KOPT-K1 (cell line): ENCODE measurements around the gene SDSL.

Source experiments
- H3K27ac ChIP-seq: fragments of 200-600 bp; sonication (generic); 2 replicates; pipeline ENCODE4 v1.5.1; 2016; ENCODE audit warnings: antibody characterized with exemption, mild to moderate bottlenecking, low read depth, low read length; ENCODE audit not compliant: poor library complexity, severe bottlenecking
- H3K36me3 ChIP-seq: fragments of 200-600 bp; sonication (generic); 2 replicates; pipeline ENCODE4 v1.5.1; 2017; ENCODE audit warnings: antibody characterized with exemption, mild to moderate bottlenecking, low read length, moderate library complexity; ENCODE audit not compliant: insufficient read depth
- H3K9me3 ChIP-seq: fragments of 200-600 bp; sonication (generic); 2 replicates; pipeline ENCODE4 v1.5.1; 2017; ENCODE audit warnings: antibody characterized with exemption, low read length, mild to moderate bottlenecking; ENCODE audit not compliant: insufficient read depth, poor library complexity, severe bottlenecking

Gene SDSL

DNA sequence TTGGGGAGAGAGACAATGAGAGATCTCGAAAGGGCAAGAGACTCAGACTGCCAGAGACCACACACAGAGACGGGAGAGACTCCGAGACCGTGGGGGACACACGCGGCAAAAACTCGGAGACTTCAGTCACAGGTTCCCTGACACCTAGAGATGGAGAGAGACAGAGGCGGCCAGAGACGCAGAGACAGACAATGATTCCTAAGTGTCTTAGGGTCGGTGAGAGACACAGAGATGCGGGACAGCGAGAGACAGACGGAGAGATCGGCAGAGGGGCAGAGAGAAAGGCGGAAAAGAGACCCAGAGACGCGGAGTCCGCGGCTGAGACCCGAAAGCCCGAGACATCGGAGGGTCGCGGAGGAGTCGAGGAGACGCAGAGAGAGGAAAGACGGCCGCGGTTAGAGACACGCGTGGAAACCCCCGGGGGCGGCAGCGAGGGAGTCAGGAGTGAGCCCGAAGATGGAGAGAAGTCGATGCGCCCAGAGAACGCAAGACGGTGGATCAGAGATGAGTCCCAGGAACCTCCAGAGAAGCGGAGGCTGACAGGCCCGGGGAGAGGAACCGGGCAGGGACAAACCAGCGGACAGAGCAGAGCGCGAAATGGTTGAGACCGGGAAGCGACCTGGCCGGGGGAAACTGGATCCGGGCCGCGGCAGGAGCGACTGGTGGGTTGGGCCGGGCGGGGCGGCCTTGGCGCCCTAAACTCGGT lies 41.7 kb downstream of the SDSL start:
- H3K27ac ChIP-seq: no peak overlapping the region
- no peaks in the 10 kb centered on the region for H3K36me3 ChIP-seq
- peaks cover 19% of the 10 kb centered on the region for H3K9me3 ChIP-seq

DNA sequence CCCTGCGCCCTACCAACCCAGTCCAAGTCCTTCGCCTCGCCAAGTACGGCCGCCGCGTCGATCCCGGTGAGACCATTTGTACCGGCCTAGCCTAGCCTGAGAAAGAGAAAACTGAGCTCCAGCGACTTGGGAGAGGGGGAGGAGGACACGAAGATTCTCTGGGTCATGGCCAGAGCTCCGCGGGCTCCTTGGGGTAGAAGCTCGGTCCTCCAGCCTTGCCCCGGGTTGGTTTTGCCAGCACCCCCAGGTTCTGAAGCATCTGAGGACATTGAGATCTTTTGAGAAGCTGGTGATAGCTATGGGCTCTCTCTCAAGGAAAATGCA lies 42.2 kb downstream of the SDSL start:
- no peak overlapping the region for H3K27ac ChIP-seq
- no peaks in the 10 kb centered on the region for H3K36me3 ChIP-seq
- H3K9me3 ChIP-seq: peaks cover 19% of the 10 kb centered on the region

DNA sequence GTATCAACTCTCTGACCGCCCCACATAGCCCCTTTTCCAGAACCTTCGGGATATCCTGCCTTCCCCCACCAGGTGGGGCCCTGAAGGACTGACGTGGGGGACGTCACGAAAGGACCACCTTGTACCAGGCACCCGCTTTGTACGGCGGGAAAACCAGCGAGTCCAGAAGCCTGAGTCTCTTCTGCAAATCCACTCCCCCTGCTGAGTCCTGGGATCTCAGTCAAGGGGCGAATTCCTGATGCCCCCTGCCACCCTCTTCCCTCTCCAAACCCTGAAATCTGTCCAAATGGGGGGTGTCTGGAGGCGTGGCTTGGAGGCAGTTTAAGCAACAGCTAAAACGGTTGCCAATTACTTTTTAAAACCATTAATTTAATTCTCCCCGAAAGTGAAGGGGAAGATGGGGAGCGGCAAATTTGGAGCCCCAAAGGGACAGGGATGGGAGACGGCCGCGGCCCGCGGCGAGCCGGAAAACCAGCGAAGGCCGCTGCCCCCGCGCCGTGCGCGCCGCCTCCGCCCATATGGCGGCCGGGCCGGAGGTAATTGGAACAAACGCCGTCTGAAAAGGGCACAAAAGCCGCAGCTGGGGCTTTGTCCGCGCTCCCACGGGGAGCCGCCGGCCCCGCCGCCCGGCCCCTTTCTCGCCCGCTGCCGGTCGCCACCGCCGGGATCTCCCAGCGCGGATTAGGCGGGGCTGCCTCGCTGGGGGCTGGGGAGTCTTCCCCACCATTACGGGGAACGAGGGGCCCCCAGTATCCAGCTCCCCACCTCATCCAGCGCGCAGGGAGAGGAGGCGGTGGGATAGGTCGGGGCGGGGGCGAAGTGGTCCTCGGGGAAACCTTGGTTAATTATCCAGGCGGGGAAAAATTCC lies 42.9 kb downstream of the SDSL start:
- peaks cover 19% of the 10 kb centered on the region for H3K9me3 ChIP-seq
- no peak overlapping the region for H3K27ac ChIP-seq
- H3K36me3 ChIP-seq: no peaks in the 10 kb centered on the region

DNA sequence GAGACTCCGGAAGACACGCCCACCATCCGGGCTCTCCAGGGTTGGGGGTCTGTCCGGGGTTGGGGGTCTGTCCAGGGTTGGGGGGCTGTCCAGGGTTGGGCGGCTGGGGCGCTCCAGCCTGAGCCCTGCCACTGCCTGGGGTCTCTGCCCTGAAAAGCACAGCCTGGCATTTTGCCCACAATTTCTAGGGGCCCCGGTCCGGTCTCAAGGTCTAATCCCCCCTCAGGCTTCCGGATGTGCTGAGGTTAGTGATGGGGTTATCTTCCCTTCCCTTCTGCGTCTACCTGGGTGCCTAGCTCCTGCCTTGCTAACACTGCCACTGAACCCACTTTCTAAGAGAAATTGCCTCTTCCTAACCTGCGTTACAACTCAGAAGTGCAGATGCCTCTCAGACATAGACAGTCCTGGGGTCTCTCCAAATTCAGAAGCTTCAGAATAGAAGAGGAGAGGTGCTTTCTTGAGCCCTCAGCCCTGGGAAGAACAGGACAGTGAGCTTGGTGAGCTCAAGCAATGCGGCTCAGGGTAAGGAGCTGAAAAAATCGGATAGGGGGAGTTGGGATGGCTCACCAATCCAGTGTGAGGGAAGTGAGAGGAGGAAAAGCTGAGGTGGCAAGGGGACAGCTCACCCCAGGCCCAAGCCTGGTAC lies 43.8 kb downstream of the SDSL start:
- peaks cover 19% of the 10 kb centered on the region for H3K9me3 ChIP-seq
- H3K36me3 ChIP-seq: no peaks in the 10 kb centered on the region

DNA sequence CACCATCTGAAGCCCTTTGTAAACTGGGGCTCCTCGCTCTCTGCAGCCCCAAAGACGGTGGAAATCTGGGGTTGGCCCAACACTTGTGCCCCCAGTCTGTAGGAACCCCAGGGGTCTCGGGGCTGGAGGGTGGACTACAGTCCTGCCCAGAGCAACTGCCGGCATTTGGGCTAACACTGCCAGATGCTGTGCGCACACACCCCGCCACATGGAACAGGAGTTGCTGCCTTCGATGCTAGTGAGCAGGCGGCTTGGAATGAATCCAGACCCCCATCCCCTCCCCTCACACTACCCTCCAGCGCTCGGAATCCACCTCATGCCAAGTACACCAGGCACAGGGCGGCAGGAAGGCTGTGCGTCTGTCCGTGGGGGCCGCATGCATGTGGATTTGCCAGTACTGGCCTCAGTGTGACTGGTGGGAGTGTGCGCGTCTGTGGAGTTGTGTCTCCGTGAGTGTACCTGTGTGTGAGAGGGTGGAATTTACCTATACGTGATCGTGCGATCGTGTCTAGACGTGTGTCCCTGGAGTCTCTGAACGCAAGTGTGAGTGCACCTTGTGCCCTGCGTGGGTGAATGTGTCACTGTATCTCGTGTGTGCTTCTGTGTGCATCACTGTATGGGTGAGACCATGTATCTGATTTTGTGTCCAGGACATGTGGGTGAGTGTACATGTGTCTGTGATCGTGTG lies 44.4 kb downstream of the SDSL start:
- Histone ChIP-seq H3K36me3 (no peaks in the 10 kb centered on the region), H3K9me3 (peaks cover 19% of the 10 kb centered on the region), H3K27ac (no peak overlapping the region)

More for the DNA sequence above, 43.8 kb downstream of the SDSL start:
- H3K27ac ChIP-seq: no peak overlapping the region

DNA sequence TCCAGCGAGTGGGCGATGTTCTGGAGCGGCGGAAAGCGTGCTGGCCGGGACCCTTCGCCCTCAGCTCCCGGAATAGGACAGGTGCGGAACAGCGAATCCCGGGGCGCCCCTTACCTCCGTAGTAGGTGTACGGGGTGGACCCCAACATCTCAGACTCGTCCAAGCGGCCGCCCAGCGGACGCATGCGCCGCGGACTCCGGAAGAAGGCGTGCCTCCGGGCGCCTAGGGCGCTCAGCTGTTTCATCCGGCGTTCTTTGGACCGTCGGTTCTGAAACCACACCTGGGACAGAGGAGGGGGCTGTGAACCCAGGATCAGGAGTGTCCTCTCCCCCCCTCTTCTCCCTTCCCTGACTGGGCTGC lies 44.9 kb downstream of the SDSL start:
- Histone ChIP-seq H3K27ac (no peak overlapping the region), H3K36me3 (no peaks in the 10 kb centered on the region), H3K9me3 (peaks cover 19% of the 10 kb centered on the region)

DNA sequence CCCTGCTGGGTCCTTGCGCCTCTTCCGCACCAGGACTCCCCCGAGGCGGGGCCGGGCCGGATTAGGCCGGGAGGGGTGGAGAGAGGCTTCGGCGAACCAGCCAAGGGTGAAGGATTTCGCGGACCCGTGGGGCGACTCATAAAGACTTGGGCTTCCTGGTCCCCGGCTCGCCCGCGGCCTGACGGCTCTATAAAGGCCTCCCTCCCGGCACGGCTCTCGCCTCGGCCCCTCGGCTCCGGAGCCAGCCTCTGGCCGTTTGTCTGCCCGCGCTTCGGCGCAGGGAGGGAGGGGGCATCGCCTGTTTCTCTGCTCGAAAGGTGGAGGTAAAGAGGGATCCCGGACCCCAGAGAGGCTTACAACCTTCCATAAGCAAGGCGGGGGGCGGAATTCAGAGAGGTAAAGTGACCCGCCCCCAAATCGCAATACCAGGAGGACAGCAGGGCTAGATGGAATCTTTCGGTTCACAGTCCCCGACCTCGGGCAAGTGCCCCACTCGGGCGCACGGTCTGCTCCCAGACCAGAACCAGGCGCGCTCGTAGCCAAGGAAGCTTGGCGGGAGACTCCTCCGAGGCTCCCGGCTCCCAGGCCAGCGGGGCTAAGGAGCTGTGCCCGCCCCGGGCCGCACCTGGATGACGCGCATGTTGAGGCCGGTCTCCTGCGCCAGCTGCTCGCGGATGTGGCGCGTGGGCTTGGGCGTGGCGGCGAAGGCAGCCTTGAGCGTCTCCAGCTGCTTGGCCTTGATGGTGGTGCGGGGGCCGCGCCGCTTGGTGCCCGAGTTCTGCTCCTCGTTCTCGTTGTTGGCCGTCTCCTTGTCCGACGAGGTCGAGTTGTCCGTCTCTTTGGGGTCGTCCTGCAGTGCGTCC lies 45.6 kb downstream of the SDSL start:
- H3K36me3 ChIP-seq: no peaks in the 10 kb centered on the region
- H3K27ac ChIP-seq: no peak overlapping the region
- peaks cover 19% of the 10 kb centered on the region for H3K9me3 ChIP-seq

DNA sequence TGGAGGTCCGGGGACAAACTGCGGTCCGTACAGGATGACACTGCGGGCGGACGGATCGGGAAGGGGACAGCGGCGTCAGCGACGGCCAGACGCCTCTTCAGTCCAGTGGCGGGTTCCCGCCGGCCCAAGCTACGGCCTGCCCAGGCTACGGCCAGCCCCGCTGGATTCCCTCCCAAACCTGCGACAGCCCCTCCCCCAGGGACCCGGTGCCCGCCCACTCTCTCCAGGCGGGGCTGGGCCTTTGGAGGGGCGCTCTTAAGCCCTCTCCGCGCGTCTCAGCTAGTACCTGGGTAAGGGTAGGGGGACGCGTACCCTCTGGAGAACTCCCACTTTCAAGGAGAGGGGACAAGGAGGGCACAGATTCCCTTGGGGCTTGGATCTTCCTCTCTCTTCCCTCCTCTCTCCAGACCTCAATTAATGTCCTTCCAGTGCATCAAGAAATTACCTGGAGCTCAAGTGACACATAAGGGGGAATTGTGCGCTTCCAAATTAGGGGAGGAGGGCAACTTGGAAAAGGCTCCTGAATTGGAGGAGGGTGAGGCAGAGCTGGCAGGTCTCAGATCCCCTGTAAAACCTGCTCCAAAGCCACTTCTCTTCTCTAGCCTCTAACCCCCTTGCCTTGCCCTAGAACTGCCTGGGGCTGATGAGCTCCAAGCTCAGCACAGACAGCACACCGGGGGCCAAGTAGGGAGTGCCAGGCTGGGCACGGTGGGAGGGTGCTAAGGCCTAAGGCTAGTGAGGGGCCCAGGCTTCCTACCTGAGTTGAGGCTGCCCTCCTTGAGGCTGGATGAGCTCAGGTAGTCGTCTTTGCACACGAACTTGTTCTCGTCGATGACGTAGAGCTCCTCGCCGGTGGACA lies 46.4 kb downstream of the SDSL start:
- H3K36me3 ChIP-seq: no peaks in the 10 kb centered on the region
- H3K27ac ChIP-seq: no peak overlapping the region
- H3K9me3 ChIP-seq: peaks cover 19% of the 10 kb centered on the region

DNA sequence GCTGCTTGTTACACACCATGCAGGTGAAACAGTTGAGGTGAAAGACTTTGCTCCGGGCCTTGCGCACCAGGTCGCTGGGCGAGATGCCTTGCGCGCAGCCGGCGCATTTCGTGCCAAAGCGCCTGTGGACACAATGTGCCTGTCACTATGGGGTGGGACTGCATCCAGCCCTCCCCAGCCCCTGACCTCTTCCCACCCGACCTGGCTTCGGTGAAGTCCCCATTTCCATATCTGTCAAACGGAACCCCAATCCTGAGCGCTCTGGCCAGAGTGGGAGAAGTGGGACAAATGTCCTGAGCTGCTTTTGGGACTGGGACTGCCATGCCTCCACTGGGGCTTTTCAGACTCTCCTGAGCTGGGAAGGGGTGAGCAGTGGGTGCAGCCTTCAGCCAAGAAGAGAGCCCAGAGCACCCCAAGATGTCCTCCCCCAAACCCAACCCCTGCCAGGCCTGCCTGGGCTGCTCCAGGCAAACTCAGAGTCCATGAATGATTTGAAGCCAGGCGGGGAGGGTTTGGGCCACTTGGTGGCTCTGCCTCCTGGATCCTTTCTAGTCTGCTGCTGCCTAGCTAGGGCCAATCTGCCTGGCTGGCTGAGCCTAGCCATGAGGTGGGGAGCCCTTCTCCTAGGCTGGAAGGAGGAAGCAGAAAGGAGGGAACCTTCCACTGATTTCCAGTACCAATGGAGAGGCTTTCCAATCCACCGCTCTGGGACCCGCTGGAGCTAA lies 47.2 kb downstream of the SDSL start:
- peaks cover 19% of the 10 kb centered on the region for H3K9me3 ChIP-seq
- no peak overlapping the region for H3K27ac ChIP-seq

DNA sequence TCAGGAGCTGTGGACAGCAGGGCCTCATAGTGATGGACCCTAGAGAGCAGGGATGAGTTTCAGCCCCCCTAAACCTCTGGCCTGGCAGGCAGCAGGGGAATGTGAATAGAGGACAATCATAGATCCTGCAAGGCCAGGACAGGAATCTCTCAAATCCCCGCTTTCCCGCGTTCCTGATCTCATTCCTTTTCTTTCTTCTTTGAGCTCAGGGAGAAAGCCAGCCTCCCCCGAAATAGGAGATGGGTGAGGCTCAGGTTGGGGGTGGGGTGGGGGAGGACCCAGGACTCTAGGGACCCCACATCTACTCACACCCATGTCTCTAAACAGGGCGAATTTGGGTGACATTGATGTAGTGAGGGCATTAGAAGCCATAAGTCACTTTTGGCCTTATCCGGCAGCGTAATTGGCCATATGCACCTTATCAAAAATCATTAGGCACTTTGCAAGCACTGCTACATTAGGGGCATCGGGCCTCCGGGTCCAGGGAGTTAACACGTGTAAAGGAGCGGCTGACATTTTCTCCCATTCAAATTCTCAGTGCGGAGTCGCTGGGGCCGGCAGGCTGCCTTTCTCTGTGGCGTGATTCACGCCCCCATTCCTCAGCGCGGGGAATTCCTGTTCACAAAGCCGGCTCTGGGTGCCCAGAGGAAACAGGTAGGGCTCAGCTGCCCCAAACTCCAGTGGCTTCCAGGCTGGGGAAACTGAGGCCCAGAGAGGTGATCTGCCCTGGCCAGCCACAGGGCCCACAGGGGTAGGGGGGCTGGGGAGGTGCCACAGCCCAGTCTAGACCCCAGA lies 48.0 kb downstream of the SDSL start:
- Histone ChIP-seq H3K36me3 (no peaks in the 10 kb centered on the region), H3K9me3 (peaks cover 19% of the 10 kb centered on the region), H3K27ac (no peak overlapping the region)

More for the DNA sequence above, 47.2 kb downstream of the SDSL start:
- no peaks in the 10 kb centered on the region for H3K36me3 ChIP-seq

DNA sequence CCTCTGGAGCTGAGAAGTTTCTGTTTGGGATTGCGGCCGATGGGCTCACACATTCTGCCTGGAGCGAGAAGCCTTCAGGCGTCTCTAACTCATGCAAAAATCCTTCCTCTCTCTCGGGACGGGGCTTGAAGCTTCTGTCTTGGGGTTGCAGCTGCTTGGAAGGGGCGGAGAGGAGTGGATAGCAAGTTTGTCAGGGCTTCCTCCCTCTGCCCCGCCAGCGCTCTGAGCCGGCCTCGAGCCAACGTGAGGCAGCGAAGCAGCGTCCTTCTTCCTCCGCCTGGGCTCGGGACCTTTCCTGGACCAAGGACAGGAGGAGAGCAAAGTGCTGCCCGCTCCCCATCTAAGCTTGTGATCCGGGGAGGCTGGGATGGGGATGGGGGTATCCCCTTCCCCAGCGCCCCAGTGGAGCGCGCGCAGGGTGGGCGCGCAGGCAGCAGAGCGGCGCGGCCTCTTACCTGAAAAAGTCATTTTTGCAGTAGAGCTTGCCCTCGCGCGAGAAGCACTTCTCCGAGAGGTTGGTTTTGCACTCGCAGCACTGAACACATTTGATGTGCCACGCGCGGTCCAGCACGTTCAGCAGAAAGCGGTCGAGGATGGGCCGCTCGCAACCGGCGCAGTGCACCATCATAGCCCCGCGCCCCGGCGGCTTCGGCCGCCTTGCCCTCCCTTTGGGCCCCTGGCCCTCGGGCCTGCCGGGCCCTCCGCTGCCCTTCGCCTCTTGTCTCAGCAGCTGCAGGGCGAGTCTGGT lies 48.9 kb downstream of the SDSL start:
- H3K27ac ChIP-seq: no peak overlapping the region
- H3K9me3 ChIP-seq: peaks cover 19% of the 10 kb centered on the region
- no peaks in the 10 kb centered on the region for H3K36me3 ChIP-seq

DNA sequence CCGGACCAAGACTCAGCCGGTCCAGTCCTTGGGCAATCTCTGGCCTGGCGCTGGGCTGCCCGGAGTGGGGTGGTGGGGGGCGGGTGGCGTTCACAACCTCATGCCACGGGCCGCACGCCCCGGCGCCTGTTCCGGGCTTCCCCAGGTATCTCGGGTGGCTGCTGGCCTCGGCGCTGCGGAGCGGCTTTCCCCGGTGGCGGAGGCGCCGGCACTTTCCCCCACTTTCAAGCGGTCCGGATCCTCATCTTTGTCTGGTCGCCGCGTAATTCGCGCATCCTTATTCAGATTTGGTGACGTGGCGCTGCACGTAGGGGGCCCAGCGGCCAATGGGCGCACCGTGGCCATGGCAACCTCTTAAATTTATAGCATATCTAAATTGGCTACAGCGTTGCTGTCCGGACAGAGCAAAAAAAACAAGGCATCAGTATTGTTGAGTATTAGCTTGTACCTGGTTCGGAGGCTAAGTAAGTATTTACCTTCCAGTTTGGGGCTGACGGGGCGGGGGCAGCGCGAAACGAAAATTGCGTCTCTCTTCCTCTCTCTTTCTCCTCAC lies 49.5 kb downstream of the SDSL start, which contains the start of gene LHX5:
LHX5 (minus strand) TSS at position 253 of the 553 bp plus-strand sequence. CDS start 373 bp downstream, outside the sequence.
- Histone ChIP-seq H3K36me3 (no peaks in the 10 kb centered on the region), H3K9me3 (peaks cover 17% of the 10 kb centered on the region), H3K27ac (no peak within 1 kb of the TSS)
